Raji (cell line): ENCODE data around the gene MYO1E.

Experiments
- POLR2A ChIP-seq: IDR thresholded peaks from 2 replicates; pipeline ENCODE4 v1.6.1; 2011; ENCODE audit warnings: low read depth, low read length, control low read depth; ENCODE audit not compliant: insufficient read depth

The MYO1E gene

DNA sequence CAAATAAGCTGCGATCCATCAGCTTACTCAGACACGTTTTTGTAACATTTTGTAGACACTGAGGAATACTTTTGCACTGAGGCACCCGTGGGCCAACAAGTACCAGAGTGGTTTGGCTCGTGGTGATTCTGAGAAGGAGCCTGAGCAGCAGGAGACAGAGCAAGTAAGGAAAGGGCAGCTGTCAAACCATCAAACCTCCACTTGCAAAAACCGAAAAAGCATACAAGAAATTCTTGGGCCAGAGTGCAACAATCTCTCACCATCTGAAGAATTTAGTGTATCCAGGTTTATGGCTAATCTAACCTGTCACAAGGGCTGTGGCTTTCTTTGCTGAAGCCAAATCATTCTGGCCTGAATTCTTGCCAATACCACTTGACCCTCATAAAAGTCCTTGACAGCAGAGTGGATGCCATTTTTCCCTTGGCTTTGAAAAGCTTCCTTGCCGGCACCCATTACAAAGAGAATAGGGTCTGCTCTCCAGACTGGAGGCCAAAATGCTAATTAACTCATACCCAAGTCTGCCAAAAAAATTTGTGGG is 56.7 kb downstream of the MYO1E start:
- no peak for TF ChIP-seq POLR2A

DNA sequence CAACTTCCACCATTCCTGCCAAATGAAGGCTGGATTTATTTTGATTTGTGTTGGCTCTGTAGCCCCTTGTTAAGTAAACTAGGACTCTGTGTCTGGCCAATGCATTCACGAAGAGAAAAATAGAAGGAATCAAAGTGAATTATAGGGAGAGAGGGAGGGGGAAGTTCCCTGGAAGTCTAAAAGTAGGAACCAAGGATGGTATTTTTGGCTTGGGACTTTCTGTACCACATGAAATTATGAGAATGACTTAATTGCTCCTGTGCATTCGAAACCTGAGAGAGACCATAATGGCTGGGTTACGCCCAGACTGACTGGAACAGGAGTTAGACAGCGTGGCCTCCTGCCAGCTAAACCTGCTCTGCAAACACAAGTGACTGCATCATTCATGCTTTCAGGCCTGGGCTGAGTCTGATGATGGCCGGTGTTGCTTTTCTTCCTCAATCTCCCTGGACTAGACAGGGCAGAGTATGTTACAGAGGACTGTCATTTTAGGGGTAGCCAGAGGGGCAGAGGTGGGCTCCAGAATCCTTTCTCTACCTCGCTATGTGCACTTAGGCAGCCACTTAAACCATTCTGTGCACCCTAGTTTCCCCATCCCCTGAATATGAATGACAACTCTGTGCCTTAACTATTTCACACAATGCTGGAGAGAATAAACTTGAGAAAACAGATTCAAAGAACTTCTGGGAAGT is 58.9 kb downstream of the MYO1E start:
- no peak for TF ChIP-seq POLR2A

DNA sequence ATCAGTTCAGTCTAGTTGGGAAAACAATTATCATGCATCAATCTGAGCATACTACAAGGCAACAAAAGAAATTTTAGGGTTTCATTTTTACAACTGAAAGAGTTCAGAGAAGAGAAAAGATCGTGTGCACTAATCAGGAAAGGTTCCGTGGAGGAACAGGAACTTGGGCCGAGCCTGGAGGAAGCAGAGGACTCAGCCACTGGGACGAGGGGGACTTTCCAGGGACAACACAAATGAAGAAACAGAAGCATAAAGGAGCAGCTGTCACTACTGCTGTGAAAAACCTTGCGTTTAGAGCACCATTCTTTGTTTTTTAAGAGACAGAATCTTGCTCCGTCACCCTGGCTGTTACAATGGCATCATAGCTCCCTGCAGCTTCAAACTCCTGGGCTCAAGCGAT is 60.5 kb downstream of the MYO1E start:
- TF ChIP-seq POLR2A, result no peak

DNA sequence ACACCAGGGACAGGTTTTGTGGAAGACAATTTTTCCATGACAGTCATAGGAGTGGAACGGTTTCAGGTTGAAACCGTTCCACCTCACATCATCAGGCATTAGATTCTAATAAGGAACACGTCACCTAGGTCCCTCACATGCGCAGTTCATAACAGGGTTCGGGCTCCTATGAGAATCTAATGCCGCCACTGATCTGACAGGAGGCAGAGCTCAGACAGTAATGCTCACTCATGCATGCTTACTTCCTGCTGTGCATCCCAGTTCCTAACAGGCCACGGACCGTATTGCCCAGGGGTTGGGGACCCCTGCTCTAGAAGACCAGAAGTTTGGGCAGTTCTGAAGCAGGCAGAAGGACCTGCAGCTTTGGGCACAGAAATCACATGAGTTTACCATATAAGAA is 61.5 kb downstream of the MYO1E start:
- no peak for TF ChIP-seq POLR2A

DNA sequence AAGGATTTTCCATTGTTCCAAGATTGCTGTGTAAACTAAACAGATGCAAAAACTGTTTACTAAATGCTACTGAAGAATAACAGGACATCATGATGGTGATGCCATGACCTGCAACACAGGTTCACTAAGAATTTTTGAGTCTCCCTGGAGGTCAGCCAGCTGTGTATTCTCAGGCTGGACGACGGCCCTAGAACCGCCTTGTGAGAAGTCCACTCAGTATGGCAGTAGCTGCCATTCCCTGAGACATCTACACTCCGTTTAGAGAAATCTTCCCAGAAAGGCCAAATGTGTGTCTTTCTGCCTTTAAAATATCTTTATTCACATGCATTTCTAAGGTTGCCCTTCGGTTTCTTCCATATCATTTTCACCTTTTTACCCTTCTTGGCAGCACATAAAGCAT is 63.3 kb downstream of the MYO1E start:
- no peak for TF ChIP-seq POLR2A

GRCh38 chr15:59307165-59307537 is 65.5 kb downstream of the MYO1E start:
- TF ChIP-seq POLR2A, result no peak

GRCh38 chr15:59306520-59307164 is 66.0 kb downstream of the MYO1E start:
- no peak for TF ChIP-seq POLR2A

- no peak for TF ChIP-seq POLR2A
Measured at GRCh38 chr15:59304807-59305206, 67.9 kb downstream of the MYO1E start.

- TF ChIP-seq POLR2A, result no peak
Measured at GRCh38 chr15:59304034-59304795, 68.5 kb downstream of the MYO1E start.

DNA sequence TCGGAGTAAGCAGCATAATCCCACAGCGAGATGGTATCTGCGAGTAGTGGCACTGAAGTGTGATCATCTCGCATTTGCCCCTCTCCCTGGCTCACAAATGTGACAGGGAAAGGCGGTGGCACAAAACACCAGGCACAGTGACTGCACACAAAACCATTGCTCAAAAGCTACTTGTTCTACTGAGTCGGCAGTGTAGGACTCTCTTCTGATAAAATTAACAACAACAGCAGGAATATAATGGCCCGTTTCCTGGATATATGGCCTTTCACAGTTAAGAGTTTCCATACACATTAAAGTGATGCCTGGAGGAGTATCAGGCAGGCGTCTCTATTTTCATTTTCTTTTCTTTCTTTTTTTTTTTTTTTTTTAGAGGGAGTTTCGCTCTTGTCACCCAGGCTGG is 69.0 kb downstream of the MYO1E start:
- TF ChIP-seq POLR2A, result no peak

DNA sequence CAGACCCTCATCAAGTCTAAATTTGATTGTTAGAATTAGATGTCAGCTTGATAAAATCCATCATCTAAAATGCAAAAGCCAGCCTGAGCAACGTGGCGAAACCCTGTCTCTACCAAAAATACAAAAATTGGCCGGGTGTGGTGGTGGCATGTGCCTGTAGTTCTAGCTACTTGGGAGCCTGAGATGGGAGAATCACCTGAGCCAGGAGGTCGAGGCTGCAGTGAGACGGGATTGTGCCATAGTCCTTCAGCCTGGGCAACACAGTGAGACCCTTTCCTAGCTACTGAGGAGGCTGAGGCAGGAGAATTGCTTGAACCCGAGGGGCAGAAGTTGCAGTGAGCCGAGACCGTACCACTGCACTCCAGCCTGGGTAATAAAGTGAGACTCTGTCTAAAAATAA is 69.5 kb downstream of the MYO1E start:
- no peak for TF ChIP-seq POLR2A

- no peak for TF ChIP-seq POLR2A
Measured at GRCh38 chr15:59301527-59301926, 71.1 kb downstream of the MYO1E start.

DNA sequence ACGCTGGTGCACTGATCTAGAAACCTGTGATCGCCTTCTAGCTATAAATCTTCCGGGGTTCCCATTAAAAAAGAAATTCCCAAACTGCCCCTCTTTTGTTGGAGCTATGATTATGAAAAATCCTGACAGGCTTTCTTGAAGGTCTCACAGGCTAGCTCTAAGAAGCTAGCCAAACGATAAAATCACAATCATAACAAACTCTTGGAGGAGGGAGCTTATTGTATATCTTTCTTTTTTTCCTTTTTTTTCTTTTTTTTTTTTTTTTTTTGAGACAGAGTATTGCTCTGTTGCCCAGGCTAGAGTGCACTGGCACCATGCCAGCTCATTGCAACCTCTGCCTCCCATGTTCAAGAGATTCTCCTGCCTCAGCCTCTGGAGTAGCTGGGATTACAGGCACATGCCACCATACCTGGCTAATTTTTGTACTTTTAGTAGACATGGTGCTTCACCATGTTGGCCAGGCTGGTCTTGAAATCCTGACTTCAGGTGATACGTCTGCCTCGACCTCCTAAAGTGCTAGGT is 72.0 kb downstream of the MYO1E start:
- no peak for TF ChIP-seq POLR2A

DNA sequence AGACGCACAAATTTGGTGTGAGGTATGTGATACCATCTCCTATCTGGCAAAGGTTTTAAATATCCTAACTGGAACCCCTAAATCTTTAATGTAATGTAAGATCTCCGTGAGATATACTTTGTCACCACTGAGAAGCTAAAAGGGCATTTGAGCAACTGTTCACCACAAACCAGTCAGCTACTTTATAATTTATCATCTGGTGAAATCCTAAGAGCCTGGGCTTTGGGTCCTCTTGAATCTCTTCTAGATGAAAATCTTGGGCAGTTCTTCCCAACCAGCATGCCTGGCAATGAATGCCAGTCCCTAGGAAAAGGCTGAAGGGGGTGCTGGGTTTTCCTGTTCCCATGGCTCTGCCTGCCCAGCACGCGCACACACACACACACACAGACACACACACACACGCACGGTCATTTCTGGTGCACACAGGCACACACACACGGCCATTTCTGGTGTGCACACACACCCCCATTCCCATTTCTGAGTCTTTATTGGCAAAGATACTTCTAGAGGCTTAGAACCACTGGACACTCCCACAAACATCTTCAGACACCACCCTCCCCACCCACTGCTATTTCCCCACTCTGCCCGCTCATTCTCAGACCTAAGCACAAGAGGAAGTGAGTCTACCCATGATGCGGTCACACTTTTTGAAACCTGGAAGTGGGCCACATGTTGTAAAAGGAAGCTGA is 72.6 kb downstream of the MYO1E start:
- TF ChIP-seq POLR2A, result no peak

DNA sequence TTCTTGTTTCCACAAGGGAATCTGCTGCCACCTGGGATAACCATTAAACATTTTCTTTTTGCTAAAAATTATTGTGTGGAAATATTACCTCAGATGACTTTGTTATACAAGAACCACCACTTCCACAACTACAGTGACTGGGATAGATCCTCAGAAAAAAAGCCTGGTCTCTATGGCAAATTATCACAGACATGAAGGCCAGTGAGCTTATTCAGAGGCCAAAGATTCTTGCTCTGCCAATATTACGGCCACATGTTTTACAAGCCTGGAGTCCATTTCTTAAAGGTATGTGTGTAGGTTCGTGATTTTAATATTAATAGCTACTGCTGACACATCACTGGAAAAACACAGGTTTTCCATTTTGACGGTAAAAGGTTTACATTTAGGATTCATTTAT is 73.8 kb downstream of the MYO1E start:
- no peak for TF ChIP-seq POLR2A
